HCT116 (cell line): ENCODE data around the gene CD300LD. TPM values are rescaled to one million over a fixed set of nuclear protein-coding genes. Genes with fewer than 3 reads are reported as not detected.

Source experiments
- ATAC-seq: fragments of 200-7000 bp; cut with Tn5 transposase; 2 replicates; pipeline ENCODE4 v1.9.1; 2020; ENCODE audit warnings: mild to moderate bottlenecking, moderate library complexity
- BruUV-seq: library from RNA; stranded (reverse); fragments of 400-500 nt; replicated peaks from 2 replicates; lab custom pipeline; 2021; lab: Mats Ljungman, UMichigan
- CTCF ChIA-PET: fragments of 300-600 bp; sonication (Branson Sonifier 250); formaldehyde crosslinking; loops from one replicate; lab custom pipeline; 2021; ENCODE audit warnings: antibody characterized with exemption; lab: Charles Lee
- POLR2A ChIA-PET: fragments of 300-600, 350-600 bp; sonication (Branson Sonifier 250); formaldehyde crosslinking; loops from one replicate; lab custom pipeline; 2021; ENCODE audit warnings: antibody characterized with exemption; lab: Charles Lee
- RAD21 ChIA-PET, 2 experiments: fragments of 300-600 bp; sonication (Branson Sonifier 250); formaldehyde crosslinking; loops; one replicate each; lab custom pipeline; 2023; ENCODE audit warnings: low total read pairs in 2 of 2; ENCODE audit not compliant: uncharacterized antibody in 2 of 2, unreplicated experiment in 2 of 2, low non-redundant PET in 1 of 2; lab: Charles Lee
- DNase-seq: peaks from one replicate; pipeline ENCODE4 v3.0.0-alpha.2; 2010; ENCODE audit warnings: low read depth, low spot score
- H2AFZ ChIP-seq: fragments of 200-600 bp; shearing (Covaris generic), sonication (generic); 2 replicates; pipeline ENCODE4 v1.6.1; 2017; ENCODE audit warnings: low read depth, mixed run types, mixed read lengths, antibody characterized with exemption, low read length; ENCODE audit not compliant: poor library complexity, severe bottlenecking
- H3K27ac ChIP-seq: 2 replicates; pipeline ENCODE4 v1.5.1; 2012; ENCODE audit warnings: low read depth, low read length
- H3K27me3 ChIP-seq: fragments of 200-600 bp; sonication (generic); 2 replicates; pipeline ENCODE4 v1.6.1; 2016; ENCODE audit warnings: mixed run types, low read length, mixed read lengths; ENCODE audit not compliant: insufficient read depth
- H3K36me3 ChIP-seq, 2 experiments: fragments of 200-500 bp in 1 of 2; fragments of 200-600 bp in 1 of 2; sonication (Bioruptor generic) in 1 of 2; sonication (generic) in 1 of 2; 2 replicates each; pipeline versions ENCODE4 v1.5.1 to v1.6.1; 2014 to 2016; ENCODE audit warnings: low read length in 2 of 2, inconsistent platforms in 1 of 2, mixed read lengths in 1 of 2, mixed run types in 1 of 2; ENCODE audit not compliant: insufficient read depth in 2 of 2, control insufficient read depth in 1 of 2
- H3K4me1 ChIP-seq, 2 experiments: fragments of 200-600 bp in 1 of 2; sonication (generic) in 1 of 2; 2 replicates each; pipeline versions ENCODE4 v1.5.1 to v1.6.1; 2012 to 2017; ENCODE audit warnings: low read length in 2 of 2, inconsistent platforms in 1 of 2, mild to moderate bottlenecking in 1 of 2, mixed read lengths in 1 of 2, mixed run types in 1 of 2, moderate library complexity in 1 of 2; ENCODE audit not compliant: insufficient read depth in 2 of 2, control insufficient read depth in 1 of 2
- H3K4me2 ChIP-seq: fragments of 200-600 bp; sonication (generic); 2 replicates; pipeline ENCODE4 v1.6.1; 2017; ENCODE audit warnings: mixed run types, low read length, mixed read lengths
- H3K4me3 ChIP-seq, 2 experiments: fragments of 200-600 bp in 1 of 2; sonication (generic) in 1 of 2; replicated peaks in 1 of 2; 2 replicates each; pipeline ENCODE4 v1.5.1; 2011 to 2016; ENCODE audit warnings: low read length in 2 of 2, control low read depth in 1 of 2, low read depth in 1 of 2, mild to moderate bottlenecking in 1 of 2, mixed read lengths in 1 of 2, mixed run types in 1 of 2
- H3K79me2 ChIP-seq: fragments of 200-600 bp; sonication (generic); 2 replicates; pipeline ENCODE4 v1.6.1; 2017; ENCODE audit warnings: mild to moderate bottlenecking, mixed run types, low read length, moderate library complexity, mixed read lengths; ENCODE audit not compliant: insufficient read depth
- H3K9ac ChIP-seq: fragments of 200-600 bp; sonication (generic); 2 replicates; pipeline ENCODE4 v1.6.1; 2016; ENCODE audit warnings: low read length, mixed read lengths
- H3K9me2 ChIP-seq: fragments of 200-600 bp; sonication (generic), shearing (Covaris generic); 2 replicates; pipeline ENCODE4 v1.6.1; 2017; ENCODE audit warnings: mixed run types, mild to moderate bottlenecking, moderate library complexity; ENCODE audit not compliant: insufficient read depth
- H3K9me3 ChIP-seq, 2 experiments: fragments of 200-500 bp in 1 of 2; fragments of 200-600 bp in 1 of 2; sonication (Bioruptor generic) in 1 of 2; sonication (generic) in 1 of 2; 2 replicates each; pipeline ENCODE4 v1.6.1; 2014 to 2017; ENCODE audit warnings: low read length in 2 of 2, mixed read lengths in 2 of 2, inconsistent platforms in 1 of 2, low read depth in 1 of 2, mild to moderate bottlenecking in 1 of 2, mixed run types in 1 of 2, moderate library complexity in 1 of 2; ENCODE audit not compliant: control insufficient read depth in 1 of 2, insufficient read depth in 1 of 2
- H4K20me1 ChIP-seq: fragments of 200-600 bp; sonication (generic), shearing (Covaris generic); 2 replicates; pipeline ENCODE4 v1.6.1; 2017; ENCODE audit warnings: mixed run types, mild to moderate bottlenecking, moderate library complexity; ENCODE audit not compliant: insufficient read depth
- CBX3 ChIP-seq: IDR thresholded peaks from 2 replicates; pipeline ENCODE4 v1.6.1; 2012; ENCODE audit warnings: low read depth
- EGR1 ChIP-seq: IDR thresholded peaks from 2 replicates; pipeline ENCODE4 v1.6.1; 2012; ENCODE audit warnings: low read depth
- FOSL1 ChIP-seq: IDR thresholded peaks from 2 replicates; pipeline ENCODE4 v1.6.1; 2012; ENCODE audit warnings: low read depth
- JUND ChIP-seq: IDR thresholded peaks from 2 replicates; pipeline ENCODE4 v1.6.1; 2012
- POLR2AphosphoS5 ChIP-seq: IDR thresholded peaks from 2 replicates; pipeline ENCODE4 v1.6.1; 2011; ENCODE audit warnings: mild to moderate bottlenecking, low read depth, low read length, moderate library complexity
- TCF7L2 ChIP-seq: IDR thresholded peaks from 2 replicates; pipeline ENCODE4 v1.7.0; 2011; ENCODE audit warnings: borderline replicate concordance, inconsistent platforms; ENCODE audit not compliant: insufficient read depth, insufficient read length; ENCODE audit errors: extremely low read depth
- ZFX ChIP-seq: fragments of 450-650 bp; IDR thresholded peaks from 2 replicates; pipeline ENCODE4 v1.6.1; 2017
- intact Hi-C: fragments of 100-400 bp; cut with micrococcal nuclease; formaldehyde crosslinking; loops from 2 replicates; pipeline ENCODE4 v1.10.0; 2022
- total RNA-seq: library from RNA; stranded (reverse); gene quantifications from one replicate; pipeline ENCODE4 v1.2.1, GENCODE V29; 2021; ENCODE audit not compliant: unreplicated experiment
- TF ChIP-seq, protein P1 (sequence below), 3 experiments: fragments of 200-600 bp in 1 of 3; sonication (generic) in 1 of 3; IDR thresholded peaks in 2 of 3; conservative IDR thresholded peaks in 1 of 3; 2 replicates each; pipeline ENCODE4 v1.5.1; 2012 to 2017; ENCODE audit warnings: low read depth in 2 of 3, low read length in 2 of 3, antibody characterized with exemption in 1 of 3, borderline replicate concordance in 1 of 3, control low read depth in 1 of 3, mild to moderate bottlenecking in 1 of 3, mixed read lengths in 1 of 3, mixed run types in 1 of 3, moderate library complexity in 1 of 3; ENCODE audit not compliant: insufficient read depth in 1 of 3

CD300LD gene
- total RNA-seq, 1 experiment from 2014 or later, result not detected

DNA sequence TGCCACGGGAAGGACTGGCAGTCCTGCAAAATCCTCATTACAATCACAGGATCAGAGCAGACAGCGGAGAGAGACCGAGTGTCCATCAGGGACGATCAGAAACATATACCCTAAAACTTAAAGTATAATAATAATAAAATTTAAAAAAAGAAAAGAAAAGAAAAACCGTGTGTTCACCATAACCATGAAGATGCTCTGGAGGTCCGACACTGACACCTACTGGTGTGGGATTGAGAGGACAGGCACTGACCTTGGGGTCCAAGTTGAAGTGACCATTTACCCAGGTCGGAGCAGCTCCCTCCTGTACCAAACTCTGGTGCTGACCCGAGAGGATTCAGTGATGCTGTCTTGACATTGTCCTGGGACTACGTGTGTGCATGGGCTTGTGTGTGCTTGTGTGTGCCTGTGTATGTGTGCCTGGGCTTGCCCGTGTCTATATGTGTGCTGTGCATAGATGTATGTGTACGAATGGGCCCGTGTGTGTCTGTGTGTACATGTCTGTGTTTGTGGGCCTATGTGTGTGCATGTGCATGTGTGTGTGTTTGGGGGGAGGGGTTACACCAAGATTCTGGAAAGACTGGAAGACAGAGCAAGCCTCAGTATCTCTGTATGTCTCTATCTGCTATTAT lies 10.0 kb upstream of the CD300LD start (continued):
- TF ChIP-seq EGR1 (no peak), CBX3 (no peak), POLR2AphosphoS5 (no peak)

DNA sequence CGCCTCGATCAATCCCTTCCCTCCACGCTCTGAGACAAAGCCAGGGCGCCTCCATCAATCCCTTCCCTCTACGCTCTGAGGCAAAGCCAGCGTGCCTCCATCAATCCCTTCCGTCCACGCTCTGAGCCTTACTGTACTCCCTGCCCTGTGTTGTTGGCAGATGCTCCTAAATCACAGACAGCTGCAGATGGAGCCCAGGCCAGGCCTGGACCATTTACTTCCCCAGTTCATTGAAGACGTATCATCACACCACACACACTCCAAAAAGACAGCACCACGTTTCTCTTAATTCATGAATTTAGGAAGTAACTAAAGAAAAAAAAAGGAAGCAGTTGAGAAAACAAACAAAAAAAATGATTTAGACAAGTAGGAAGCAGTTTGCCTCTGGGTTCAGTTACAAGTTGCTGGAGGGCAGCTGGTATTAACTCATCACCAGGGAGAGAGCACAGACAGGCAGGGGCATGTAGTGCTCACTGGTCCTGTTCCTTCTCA lies 7.4 kb upstream of the CD300LD start:
- no peak overlapping the region for H3K4me2 ChIP-seq
- CTCF ChIA-PET, result no interaction called here
- RAD21 ChIA-PET, result no interaction called here
- no peaks in the 10 kb centered on the region for H4K20me1 ChIP-seq
- no peaks in the 10 kb centered on the region for H3K4me1 ChIP-seq
- DNase-seq, result no peak
- peaks cover 80% of the 10 kb centered on the region for H3K27me3 ChIP-seq
- no peak overlapping the region for H3K9ac ChIP-seq
- no peak overlapping the region for H2AFZ ChIP-seq
- POLR2A ChIA-PET, result no interaction called here
- no peaks in the 10 kb centered on the region for H3K36me3 ChIP-seq
- H3K4me3 ChIP-seq, result no peak overlapping the region
- H3K27ac ChIP-seq, result no peak overlapping the region
- H3K9me3 ChIP-seq, result no peaks in the 10 kb centered on the region
- no peak for TF ChIP-seq FOSL1
- TF ChIP-seq TCF7L2, result no peak
- no peak for TF ChIP-seq JUND
- TF ChIP-seq, protein P1, sequence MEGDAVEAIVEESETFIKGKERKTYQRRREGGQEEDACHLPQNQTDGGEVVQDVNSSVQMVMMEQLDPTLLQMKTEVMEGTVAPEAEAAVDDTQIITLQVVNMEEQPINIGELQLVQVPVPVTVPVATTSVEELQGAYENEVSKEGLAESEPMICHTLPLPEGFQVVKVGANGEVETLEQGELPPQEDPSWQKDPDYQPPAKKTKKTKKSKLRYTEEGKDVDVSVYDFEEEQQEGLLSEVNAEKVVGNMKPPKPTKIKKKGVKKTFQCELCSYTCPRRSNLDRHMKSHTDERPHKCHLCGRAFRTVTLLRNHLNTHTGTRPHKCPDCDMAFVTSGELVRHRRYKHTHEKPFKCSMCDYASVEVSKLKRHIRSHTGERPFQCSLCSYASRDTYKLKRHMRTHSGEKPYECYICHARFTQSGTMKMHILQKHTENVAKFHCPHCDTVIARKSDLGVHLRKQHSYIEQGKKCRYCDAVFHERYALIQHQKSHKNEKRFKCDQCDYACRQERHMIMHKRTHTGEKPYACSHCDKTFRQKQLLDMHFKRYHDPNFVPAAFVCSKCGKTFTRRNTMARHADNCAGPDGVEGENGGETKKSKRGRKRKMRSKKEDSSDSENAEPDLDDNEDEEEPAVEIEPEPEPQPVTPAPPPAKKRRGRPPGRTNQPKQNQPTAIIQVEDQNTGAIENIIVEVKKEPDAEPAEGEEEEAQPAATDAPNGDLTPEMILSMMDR (IDR thresholded peaks at IDR 0.05 in 2 of 3, conservative IDR thresholded peaks at IDR 0.05 in 1 of 3; ENCODE audit: borderline replicate concordance in 1 of 3, insufficient read depth in 1 of 3, low read depth in 2 of 3, low read length in 2 of 3), result no peak
- no peak for TF ChIP-seq ZFX
- TF ChIP-seq, all 23 proteins: peak for 0
- no peak for ATAC-seq
- H3K9me2 ChIP-seq, result no peaks in the 10 kb centered on the region
- intact Hi-C loops, result no loop called here
- no peaks in the 10 kb centered on the region for H3K79me2 ChIP-seq
- no TSS peak for BruUV-seq
